ENCODE results near the gene IRF6.
"Not testable (repeated sequence)": the region's sequence is repeated elsewhere in the genome, so short reads cannot be mapped to it uniquely, and the experiment has no call there.

Gene IRF6

DNA sequence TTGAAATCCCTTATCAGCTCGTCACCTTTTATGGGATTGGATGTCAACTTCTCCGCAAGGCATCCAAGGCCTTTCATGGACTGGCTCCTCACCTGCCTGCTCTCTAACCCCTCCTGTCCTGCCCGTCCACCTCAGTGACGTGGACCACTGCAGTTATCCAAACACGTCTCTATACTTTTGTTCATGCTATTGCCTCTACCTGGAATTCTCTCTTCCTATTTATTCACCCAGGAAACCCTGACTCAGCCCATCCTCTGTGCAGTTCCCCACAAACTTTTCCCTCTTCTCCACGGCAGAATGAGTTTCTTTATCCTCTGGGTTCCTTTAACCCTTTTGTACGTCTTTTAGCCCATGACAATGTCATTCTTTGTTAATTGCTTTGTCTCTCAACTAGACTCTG, 16.8 kb upstream of the IRF6 start:
- DNase-seq, result no peak

- DNase-seq, result no peak
Observed at GRCh38 chr1:209820986-209821385, 15.0 kb upstream of the IRF6 start.

GRCh38 chr1:209819058-209819457, 13.1 kb upstream of the IRF6 start:
- no peak for DNase-seq

- no peak for DNase-seq
Observed at GRCh38 chr1:209817691-209818090, 11.7 kb upstream of the IRF6 start.

DNA sequence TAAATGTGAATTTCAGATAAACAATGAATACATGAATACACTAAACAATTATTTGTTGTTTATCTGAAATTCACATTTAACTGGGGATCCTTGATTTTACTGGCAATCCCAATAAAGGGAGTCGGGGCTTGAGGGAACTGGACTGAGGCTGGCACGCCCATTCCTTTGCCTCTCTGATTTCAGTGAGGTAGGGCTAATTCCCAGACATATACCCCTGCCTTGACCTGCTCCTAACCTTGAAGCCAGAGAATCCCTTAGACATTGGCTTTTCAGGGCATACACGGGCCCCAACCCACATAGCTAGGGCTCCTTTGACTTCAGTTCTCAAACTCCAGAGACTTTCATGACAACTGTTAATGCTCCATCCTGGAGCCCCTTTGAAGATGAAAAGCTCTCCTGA, 11.0 kb upstream of the IRF6 start:
- no peak for DNase-seq

- DNase-seq, result no peak
Observed at GRCh38 chr1:209815931-209816341, 10.0 kb upstream of the IRF6 start.

- DNase-seq, result peak in 1 of 2 donors; percentile 5
Observed at GRCh38 chr1:209815490-209815889, 9.5 kb upstream of the IRF6 start.

GRCh38 chr1:209813902-209814301, 8.0 kb upstream of the IRF6 start:
- DNase-seq, result no peak

DNA sequence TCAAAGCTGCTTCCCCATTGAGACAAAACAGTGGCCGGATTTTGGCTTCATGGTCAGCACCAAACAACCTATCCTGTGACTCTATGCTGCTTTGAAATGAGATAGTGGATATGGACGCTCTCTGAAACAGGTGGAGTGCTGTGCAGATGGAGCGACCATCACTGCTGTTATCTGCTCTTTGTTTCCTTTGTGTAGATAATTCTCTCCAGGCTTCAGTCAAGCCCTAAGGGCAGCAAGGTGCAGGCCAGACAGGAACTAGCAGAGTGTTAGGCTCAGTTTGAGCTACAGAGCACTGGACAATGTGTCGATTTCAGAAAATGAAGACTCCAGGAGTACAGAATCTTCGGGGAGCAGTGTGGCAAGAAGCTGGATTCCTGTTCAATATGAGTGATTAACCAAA, 4.8 kb upstream of the IRF6 start:
- DNase-seq, result no peak

DNA sequence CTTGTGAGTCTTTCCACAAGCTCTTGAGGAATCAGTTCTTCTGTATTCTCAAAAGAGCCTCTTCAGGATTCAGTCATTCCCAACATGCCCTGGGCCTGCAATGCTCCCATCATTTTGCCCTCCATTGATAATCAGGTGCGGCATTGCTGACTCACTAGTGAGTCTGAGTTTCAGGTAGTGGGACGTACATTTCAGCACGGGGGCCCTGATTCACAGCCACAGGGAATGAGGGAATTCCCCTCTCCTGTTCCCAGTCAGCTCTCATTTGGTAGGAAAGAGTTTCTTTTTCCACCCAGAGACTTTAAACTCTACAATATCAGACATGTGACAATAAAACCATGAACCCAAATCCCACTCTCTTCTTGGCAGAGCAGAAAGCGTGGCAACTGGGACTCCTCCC, 3.7 kb upstream of the IRF6 start:
- no peak for DNase-seq

- no peak for DNase-seq
Observed at GRCh38 chr1:209808059-209808581, 2.2 kb upstream of the IRF6 start.

DNA sequence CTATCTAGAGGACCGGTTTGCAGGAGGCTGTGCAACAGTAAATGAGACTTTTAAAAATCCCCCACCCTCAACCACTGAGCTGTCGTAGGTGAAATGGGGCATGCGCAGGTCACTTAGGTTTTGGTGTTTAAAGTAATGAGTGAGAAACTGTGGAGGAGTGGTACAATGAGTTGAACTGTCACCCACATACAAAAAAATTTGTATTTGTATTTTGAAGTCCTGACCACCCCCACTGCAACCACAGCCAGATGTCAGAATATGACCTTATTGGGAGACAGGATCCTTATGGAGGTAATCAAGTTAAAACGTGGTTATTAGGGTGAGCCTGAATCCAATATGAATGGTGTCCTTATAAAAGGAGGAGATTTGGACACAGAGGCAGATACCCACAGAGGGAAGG, 1.6 kb upstream of the IRF6 start:
- DNase-seq, result no peak

GRCh38 chr1:209805341-209805781, 581 bp downstream of the IRF6 start:
- DNase-seq, result no peak

DNA sequence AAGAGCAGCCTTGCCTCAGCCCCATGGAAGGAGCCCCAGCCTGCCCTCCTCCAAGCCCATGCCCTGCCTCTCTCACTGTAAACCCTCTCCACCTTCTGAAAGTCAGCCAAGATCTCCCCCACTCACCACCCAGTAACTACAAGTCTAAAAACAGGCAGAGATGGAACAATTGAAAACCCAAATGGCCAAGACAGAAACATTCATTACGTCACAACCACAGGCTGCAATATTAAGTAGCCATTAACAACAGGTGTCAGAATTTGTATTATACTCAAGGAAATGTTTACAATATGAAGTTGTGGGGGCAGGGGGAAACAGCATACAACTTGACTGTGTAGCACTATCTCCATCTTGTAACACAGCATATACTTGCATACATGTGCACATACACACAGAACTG, 2.4 kb downstream of the IRF6 start:
- DNase-seq, result no peak

DNA sequence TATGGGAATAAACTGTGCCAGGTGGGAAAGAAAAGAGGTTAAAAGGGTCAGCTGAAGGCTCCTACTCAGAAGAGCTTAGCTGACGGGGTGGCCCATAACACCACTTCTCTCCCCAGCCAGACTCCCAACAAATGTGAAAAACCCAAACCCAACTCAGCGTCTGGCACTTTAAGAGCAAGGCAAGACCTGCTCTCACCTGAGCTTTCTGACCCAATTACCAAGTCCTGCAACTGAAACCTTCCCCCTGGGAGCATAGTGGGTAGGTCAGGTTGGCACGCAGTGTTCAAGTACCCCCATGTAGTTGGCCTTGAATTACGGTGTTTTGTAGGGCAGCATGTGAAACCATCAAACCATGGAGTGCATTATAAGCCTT, 3.2 kb downstream of the IRF6 start:
- no peak for DNase-seq

- DNase-seq, result no peak
Observed at GRCh38 chr1:209802117-209802779, 3.7 kb downstream of the IRF6 start.

- no peak for DNase-seq
Observed at GRCh38 chr1:209800984-209801834, 4.7 kb downstream of the IRF6 start.

DNA sequence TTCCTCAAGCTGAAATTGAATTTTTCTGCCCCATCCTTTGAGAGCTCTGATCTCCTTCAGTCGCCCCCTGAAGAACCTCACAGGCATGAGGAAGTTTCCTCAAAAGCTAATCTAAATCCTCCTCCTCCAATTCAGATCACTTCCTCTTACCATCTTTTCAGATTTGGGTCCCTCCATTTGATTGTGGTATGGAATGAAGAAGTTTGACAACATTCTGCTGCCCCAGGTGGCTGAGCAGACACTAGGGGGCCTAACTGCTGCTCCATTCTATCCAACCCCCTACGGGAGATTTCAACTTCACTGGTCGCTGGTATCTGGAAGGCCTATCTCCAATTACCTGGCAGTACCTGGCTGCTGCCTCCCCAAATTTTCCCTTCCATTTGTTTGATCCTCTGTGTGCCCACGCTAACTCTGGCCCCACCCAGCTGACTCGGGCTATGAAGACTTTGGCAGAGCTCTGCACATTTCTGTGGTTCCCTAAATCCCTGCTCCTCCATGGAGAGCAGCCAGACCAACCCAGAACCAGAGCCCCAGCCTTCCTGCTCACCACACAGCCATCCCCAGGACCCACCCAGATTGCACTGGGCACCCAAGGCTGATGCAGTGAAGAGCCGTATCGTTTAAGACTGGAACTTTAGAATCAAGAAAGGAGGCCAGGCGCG, 7.8 kb downstream of the IRF6 start:
- no peak for DNase-seq

DNA sequence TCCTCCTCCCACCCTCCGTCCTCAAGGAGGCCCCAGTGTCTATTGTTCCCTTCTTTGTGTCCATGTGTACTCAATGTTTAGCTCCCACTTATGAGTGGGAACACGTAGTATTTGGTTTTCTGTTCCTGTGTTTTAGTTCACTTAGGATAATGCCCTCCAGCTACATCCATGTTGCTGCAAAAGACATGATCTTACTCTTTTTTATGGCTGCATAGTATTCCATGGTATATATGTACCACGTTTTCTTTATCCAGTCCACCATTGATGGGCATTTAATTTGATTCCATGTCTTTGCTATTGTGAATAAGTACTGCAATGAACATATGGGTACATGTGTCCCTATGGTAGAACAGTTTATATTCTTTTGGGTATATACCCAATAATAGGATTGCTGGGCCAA, 12.2 kb downstream of the IRF6 start:
- DNase-seq, result not testable (repeated sequence)

GRCh38 chr1:209791920-209792319, 14.0 kb downstream of the IRF6 start:
- no peak for DNase-seq

GRCh38 chr1:209790286-209791193, 15.4 kb downstream of the IRF6 start:
- DNase-seq, result no peak

- no peak for DNase-seq
Observed at GRCh38 chr1:209789245-209789644, 16.7 kb downstream of the IRF6 start.

GRCh38 chr1:209787551-209787950, 18.4 kb downstream of the IRF6 start:
- no peak for DNase-seq
